ENCODE data around the gene PLAGL1. TPM values are rescaled to one million over a fixed set of nuclear protein-coding genes. Genes with fewer than 3 reads are reported as not detected.

The PLAGL1 gene
- total and polyA plus RNA-seq, 12 donors, result 5.4 to 24.6 (median 12.5) TPM

- no peak overlapping the region for H3K27ac ChIP-seq
- 47 to 58% methylated on average over 2 of the region's 2 CpGs for WGBS, 2 donors
- DNase-seq (no peak), ATAC-seq (no peak)
- no peak overlapping the region for H3K4me3 ChIP-seq
- no peak for TF ChIP-seq CTCF (IDR thresholded peaks at IDR 0.05)
- no peaks in the 10 kb centered on the region for H3K27me3 ChIP-seq
- intact Hi-C loops (cut with DNase I), result no loop called here
- no peaks in the 10 kb centered on the region for H3K9me3 ChIP-seq
- peaks cover 0 to 7% (median 0%) of the 10 kb centered on the region in 9 donors for H3K36me3 ChIP-seq
- peaks cover 0 to 59% (median 15%) of the 10 kb centered on the region in 9 donors for H3K4me1 ChIP-seq
Measured at GRCh38 chr6:143969077-143969476, 39.0 kb downstream of the PLAGL1 start.

GRCh38 chr6:143967706-143968376 lies 40.2 kb downstream of the PLAGL1 start:
- H3K36me3 ChIP-seq, result peaks cover 0 to 7% (median 0%) of the 10 kb centered on the region in 9 donors
- H3K9me3 ChIP-seq, result no peaks in the 10 kb centered on the region
- H3K4me1 ChIP-seq, result peaks cover 0 to 59% (median 27%) of the 10 kb centered on the region in 9 donors
- ATAC-seq, result no peak
- H3K27me3 ChIP-seq, result no peaks in the 10 kb centered on the region
- TF ChIP-seq CTCF (IDR thresholded peaks at IDR 0.05), result no peak
- 61 to 66% methylated on average over 5 of the region's 5 CpGs for WGBS, 2 donors
- no peak overlapping the region for H3K27ac ChIP-seq
- intact Hi-C loops (cut with DNase I), result no loop called here
- H3K4me3 ChIP-seq, result no peak overlapping the region
- no peak for DNase-seq

- peaks cover 0 to 7% (median 0%) of the 10 kb centered on the region in 9 donors for H3K36me3 ChIP-seq
- H3K27ac ChIP-seq, result peak overlapping the region in 1 of 10 donors; percentile 41
- DNase-seq, result no peak
- no peak overlapping the region for H3K4me3 ChIP-seq
- H3K4me1 ChIP-seq, result peaks cover 0 to 58% (median 42%) of the 10 kb centered on the region in 9 donors
- no peak for ATAC-seq
- WGBS, 2 donors, result 89 to 95% methylated on average over 1 of the region's 1 CpG
- H3K27me3 ChIP-seq, result no peaks in the 10 kb centered on the region
- intact Hi-C loops (cut with DNase I), result no loop called here
- H3K9me3 ChIP-seq, result no peaks in the 10 kb centered on the region
- TF ChIP-seq CTCF (IDR thresholded peaks at IDR 0.05), result no peak
Measured at GRCh38 chr6:143966312-143966711, 41.7 kb downstream of the PLAGL1 start.

GRCh38 chr6:143965503-143966171 lies 42.4 kb downstream of the PLAGL1 start:
- ATAC-seq (peak in 2 of 8 donors; percentile 18 to 35), DNase-seq (no peak)
- WGBS, 2 donors, result 68 to 73% methylated on average over 6 of the region's 6 CpGs
- intact Hi-C loops (cut with DNase I), result no loop called here
- peak overlapping the region in 1 of 10 donors; percentile 41 for H3K27ac ChIP-seq
- H3K4me3 ChIP-seq, result no peak overlapping the region
- H3K9me3 ChIP-seq, result no peaks in the 10 kb centered on the region
- H3K4me1 ChIP-seq, result peaks cover 0 to 53% (median 39%) of the 10 kb centered on the region in 9 donors
- no peaks in the 10 kb centered on the region for H3K27me3 ChIP-seq
- peaks cover 0 to 7% (median 0%) of the 10 kb centered on the region in 9 donors for H3K36me3 ChIP-seq
- TF ChIP-seq CTCF (IDR thresholded peaks at IDR 0.05), result no peak

Data from heart right ventricle (tissue), 16 donors.